Fibroblast of lung (primary cell): ENCODE data around the gene CDH12.

ENCODE experiments used
- CTCF ChIP-seq, 2 donors: IDR thresholded peaks in 1 of 2; conservative IDR thresholded peaks in 1 of 2; 1 replicate in 1 of 2; 2 replicates in 1 of 2; pipeline ENCODE4 v1.5.1; 2011 to 2012; ENCODE audit warnings: low read length in 2 of 2, control low read depth in 1 of 2, inconsistent platforms in 1 of 2, low read depth in 1 of 2, mild to moderate bottlenecking in 1 of 2
- EZH2 ChIP-seq: IDR thresholded peaks from 2 replicates; pipeline ENCODE4 v1.5.1; 2012; ENCODE audit warnings: low read length, control low read depth, mild to moderate bottlenecking; ENCODE audit errors: missing control alignments

GRCh38 chr5:22500556-22500955 is 352.6 kb downstream of the CDH12 start:
- no peak for TF ChIP-seq CTCF (conservative IDR thresholded peaks at IDR 0.05 in 1 of 2, IDR thresholded peaks at IDR 0.05 in 1 of 2; ENCODE audit: low read depth in 1 of 2, low read length in 2 of 2)
- TF ChIP-seq EZH2, result no peak
